Lung (tissue), 12 donors: Measurements from ENCODE around the gene RPL7A. TPM values are rescaled to one million over a fixed set of nuclear protein-coding genes. Genes with fewer than 3 reads are reported as not detected.
"Not testable (repeated sequence)": the region's sequence is repeated elsewhere in the genome, so short reads cannot be mapped to it uniquely, and the experiment has no call there.

Source experiments
- ATAC-seq: fragments of 200-7000 bp; cut with Tn5 transposase; one replicate; pipeline ENCODE4 v1.9.1; 2020; ENCODE audit warnings: moderate number of reproducible peaks; ENCODE audit not compliant: insufficient read depth, low FRiP score
- DNase-seq, 3 donors: peaks; one replicate each; pipeline ENCODE4 v3.0.0-alpha.2; 2013 to 2017
- H3K27ac ChIP-seq, 2 donors: one replicate each; pipeline ENCODE4 v1.5.1; 2013; ENCODE audit warnings: mild to moderate bottlenecking in 2 of 2, moderate library complexity in 2 of 2, control low read depth in 1 of 2, inconsistent platforms in 1 of 2, low read depth in 1 of 2, low read length in 1 of 2
- H3K27me3 ChIP-seq, 3 donors: one replicate each; pipeline ENCODE4 v1.5.1; 2013; ENCODE audit warnings: low read length in 2 of 3; ENCODE audit not compliant: control insufficient read depth in 3 of 3, insufficient read depth in 3 of 3
- H3K36me3 ChIP-seq, 4 donors: one replicate each; pipeline ENCODE4 v1.5.1; 2013; ENCODE audit warnings: low read length in 4 of 4, mild to moderate bottlenecking in 1 of 4, moderate library complexity in 1 of 4; ENCODE audit not compliant: control insufficient read depth in 4 of 4, insufficient read depth in 4 of 4
- H3K4me1 ChIP-seq, 5 donors: one replicate each; pipeline ENCODE4 v1.5.1; 2013; ENCODE audit warnings: low read length in 5 of 5, mild to moderate bottlenecking in 2 of 5, moderate library complexity in 1 of 5; ENCODE audit not compliant: control insufficient read depth in 5 of 5, insufficient read depth in 5 of 5
- H3K4me3 ChIP-seq: one replicate; pipeline ENCODE4 v1.5.1; 2013; ENCODE audit warnings: mild to moderate bottlenecking, control low read depth, moderate library complexity
- H3K9ac ChIP-seq, 2 donors: one replicate each; pipeline ENCODE4 v1.5.1; 2013; ENCODE audit warnings: low read length in 2 of 2, control low read depth in 1 of 2; ENCODE audit not compliant: insufficient read depth in 1 of 2
- H3K9me3 ChIP-seq, 4 donors: one replicate each; pipeline ENCODE4 v1.5.1; 2013; ENCODE audit warnings: low read length in 3 of 4, mild to moderate bottlenecking in 1 of 4, moderate library complexity in 1 of 4; ENCODE audit not compliant: control insufficient read depth in 4 of 4, insufficient read depth in 3 of 4
- WGBS, 2 donors: extraction: QIAGEN DNeasy Blood & Tissue Kit; methylation state at CpG; one replicate each; pipeline ENCODE4 v1.1.7; 2013; 5-methylcytosine and 5-hydroxymethylcytosine counted together
- polyA plus RNA-seq, 2 donors: library from polyadenylated mRNA; stranded (reverse); fragments of 200-250 nt; gene quantifications; one replicate each; pipeline ENCODE4 v1.2.1, GENCODE V29; 2013
- total RNA-seq, 2 donors: library from RNA; depleted of rRNA in 1 of 2; stranded (reverse); fragments of >200 nt in 1 of 2; gene quantifications; one replicate each; pipeline ENCODE4 v1.2.1, GENCODE V29; 2014 to 2021
- TF ChIP-seq, protein P1 (sequence below): IDR thresholded peaks from 2 replicates; pipeline ENCODE4 v1.5.1; 2012; ENCODE audit warnings: mild to moderate bottlenecking; ENCODE audit errors: control extremely low read depth, extremely low read depth
- donor health status: control.
- donor health status: control.
- donor health status: Bipolar disorder and iron deficiency.
- donor health status: healthy.
- donor health status: DM: yes; HTN: yes; CAD: no.

Gene RPL7A
- total and polyA plus RNA-seq, 4 donors = 1,412 to 3,573 (median 2,118) TPM

- no peak for ATAC-seq
- Histone ChIP-seq H3K36me3 (no peaks in the 10 kb centered on the region), H3K4me3 (no peak overlapping the region), H3K9me3 (peaks cover 0 to 2% (median 0%) of the 10 kb centered on the region in 4 donors), H3K27ac (no peak overlapping the region), H3K9ac (no peak overlapping the region), H3K4me1 (no peaks in the 10 kb centered on the region), H3K27me3 (peaks cover 0 to 2% (median 0%) of the 10 kb centered on the region in 3 donors)
- TF ChIP-seq, protein P1, sequence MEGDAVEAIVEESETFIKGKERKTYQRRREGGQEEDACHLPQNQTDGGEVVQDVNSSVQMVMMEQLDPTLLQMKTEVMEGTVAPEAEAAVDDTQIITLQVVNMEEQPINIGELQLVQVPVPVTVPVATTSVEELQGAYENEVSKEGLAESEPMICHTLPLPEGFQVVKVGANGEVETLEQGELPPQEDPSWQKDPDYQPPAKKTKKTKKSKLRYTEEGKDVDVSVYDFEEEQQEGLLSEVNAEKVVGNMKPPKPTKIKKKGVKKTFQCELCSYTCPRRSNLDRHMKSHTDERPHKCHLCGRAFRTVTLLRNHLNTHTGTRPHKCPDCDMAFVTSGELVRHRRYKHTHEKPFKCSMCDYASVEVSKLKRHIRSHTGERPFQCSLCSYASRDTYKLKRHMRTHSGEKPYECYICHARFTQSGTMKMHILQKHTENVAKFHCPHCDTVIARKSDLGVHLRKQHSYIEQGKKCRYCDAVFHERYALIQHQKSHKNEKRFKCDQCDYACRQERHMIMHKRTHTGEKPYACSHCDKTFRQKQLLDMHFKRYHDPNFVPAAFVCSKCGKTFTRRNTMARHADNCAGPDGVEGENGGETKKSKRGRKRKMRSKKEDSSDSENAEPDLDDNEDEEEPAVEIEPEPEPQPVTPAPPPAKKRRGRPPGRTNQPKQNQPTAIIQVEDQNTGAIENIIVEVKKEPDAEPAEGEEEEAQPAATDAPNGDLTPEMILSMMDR = no peak
- no peak for DNase-seq
- WGBS, 2 donors = 83 to 90% methylated on average over 6 of the region's 6 CpGs
Observed at GRCh38 chr9:133309608-133310007, 38.4 kb upstream of the RPL7A start.

DNA sequence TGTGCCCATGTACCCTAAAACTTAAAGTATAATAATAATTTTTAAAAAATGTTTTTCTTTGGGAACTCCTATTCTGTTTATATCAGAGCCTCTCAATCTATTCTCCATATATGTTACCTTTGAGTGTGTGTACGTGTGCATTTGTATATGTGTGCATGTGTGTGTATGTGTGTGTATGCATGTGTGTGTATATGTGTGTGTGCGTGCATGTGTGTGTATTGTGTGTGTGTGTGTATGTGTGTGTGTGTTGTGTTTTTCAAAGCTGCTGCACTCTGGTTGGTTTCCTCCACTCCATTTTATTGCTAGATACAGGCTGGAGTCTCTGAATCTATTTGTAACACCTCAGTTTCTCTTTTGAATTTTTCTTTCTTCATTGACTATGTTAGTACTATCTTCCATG lies 32.0 kb upstream of the RPL7A start:
- Histone ChIP-seq H3K36me3 (no peaks in the 10 kb centered on the region), H3K9ac (no peak overlapping the region)

DNA sequence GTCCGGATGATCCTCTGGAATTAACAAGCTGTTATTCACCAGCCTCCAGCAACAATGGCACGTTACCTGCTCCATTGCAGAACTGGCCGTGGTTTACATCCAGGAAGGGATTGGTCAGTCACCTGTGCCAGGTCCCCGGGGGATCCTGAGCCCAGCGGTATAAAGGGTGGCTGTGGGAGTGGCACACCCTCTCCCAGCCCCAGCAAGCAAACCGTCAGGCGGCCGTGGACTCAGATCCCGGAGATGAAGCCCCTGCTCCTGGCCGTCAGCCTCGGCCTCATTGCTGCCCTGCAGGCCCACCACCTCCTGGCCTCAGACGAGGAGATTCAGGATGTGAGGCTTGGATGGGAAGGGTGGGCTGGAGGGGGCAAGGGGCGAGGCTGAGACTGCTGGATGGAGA lies 30.5 kb upstream of the RPL7A start:
- not testable (repeated sequence) for H3K9me3 ChIP-seq, H3K4me3 ChIP-seq, H3K27me3 ChIP-seq, ATAC-seq, H3K36me3 ChIP-seq, H3K9ac ChIP-seq, DNase-seq, H3K27ac ChIP-seq, H3K4me1 ChIP-seq
- WGBS, 2 donors = 82 to 90% methylated on average over 13 of the region's 13 CpGs

More for the DNA sequence above, 32.0 kb upstream of the RPL7A start:
- 81 to 83% methylated on average over 2 of the region's 2 CpGs for WGBS, 2 donors
- ATAC-seq (no peak), DNase-seq (no peak)
- Histone ChIP-seq H3K27me3 (no peaks in the 10 kb centered on the region), H3K27ac (no peak overlapping the region), H3K4me1 (no peaks in the 10 kb centered on the region), H3K9me3 (no peaks in the 10 kb centered on the region), H3K4me3 (no peak overlapping the region)
- TF ChIP-seq, protein P1 = no peak

GRCh38 chr9:133320421-133320881 lies 27.6 kb upstream of the RPL7A start:
- TF ChIP-seq, protein P1 = no peak
- Histone ChIP-seq H3K9ac (no peak overlapping the region), H3K4me1 (no peaks in the 10 kb centered on the region), H3K36me3 (no peaks in the 10 kb centered on the region), H3K27me3 (no peaks in the 10 kb centered on the region), H3K27ac (no peak overlapping the region), H3K9me3 (peaks cover 0 to 3% (median 0%) of the 10 kb centered on the region in 4 donors), H3K4me3 (no peak overlapping the region)
- ATAC-seq (no peak), DNase-seq (no peak)
- 80 to 89% methylated on average over 13 of the region's 13 CpGs for WGBS, 2 donors
